ENCODE measurements around the gene SGCD. TPM values are rescaled to one million over a fixed set of nuclear protein-coding genes. Genes with fewer than 3 reads are reported as not detected.

SGCD gene
- total RNA-seq, 1 experiment from 2014 or later: not detected

DNA sequence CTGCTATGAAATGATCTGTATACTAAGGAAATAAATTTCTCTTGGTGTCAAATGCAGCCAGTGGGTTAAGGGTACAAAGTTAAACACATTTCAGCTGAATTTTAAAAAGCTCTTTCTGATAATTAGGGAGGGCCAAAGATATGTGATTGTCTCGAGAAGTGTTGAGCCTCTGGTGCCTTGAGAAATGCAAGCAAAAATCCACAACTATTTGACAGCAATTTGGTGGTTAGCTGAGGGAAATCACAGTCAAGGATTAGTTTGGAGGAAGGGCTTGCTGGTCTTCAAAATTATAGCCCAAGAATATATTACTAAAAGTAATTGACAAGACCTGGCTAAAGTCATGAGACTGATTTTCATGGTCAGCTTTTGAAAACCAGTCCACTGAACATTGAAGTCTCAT, 267.4 kb downstream of the SGCD start:
- POLR2A ChIA-PET: no interaction called here

More for the DNA sequence above, 267.4 kb downstream of the SGCD start:
- no peak overlapping the region for H3K9ac ChIP-seq (ENCODE audit: low read length)
- no peak for DNase-seq (ENCODE audit: low read depth, low spot score)
- no peak overlapping the region for H3K4me3 ChIP-seq (replicated peaks in 1 of 2; ENCODE audit: low read depth in 1 of 2, low read length in 2 of 2)
- H3K27ac ChIP-seq (ENCODE audit: low read depth, low read length): no peak overlapping the region
- H3K4me2 ChIP-seq (ENCODE audit: low read length): no peak overlapping the region
- no peaks in the 10 kb centered on the region for H3K79me2 ChIP-seq (ENCODE audit: insufficient read depth, low read length)
- TF ChIP-seq ZFX (IDR thresholded peaks at IDR 0.05): no peak
- TF ChIP-seq, protein P1, sequence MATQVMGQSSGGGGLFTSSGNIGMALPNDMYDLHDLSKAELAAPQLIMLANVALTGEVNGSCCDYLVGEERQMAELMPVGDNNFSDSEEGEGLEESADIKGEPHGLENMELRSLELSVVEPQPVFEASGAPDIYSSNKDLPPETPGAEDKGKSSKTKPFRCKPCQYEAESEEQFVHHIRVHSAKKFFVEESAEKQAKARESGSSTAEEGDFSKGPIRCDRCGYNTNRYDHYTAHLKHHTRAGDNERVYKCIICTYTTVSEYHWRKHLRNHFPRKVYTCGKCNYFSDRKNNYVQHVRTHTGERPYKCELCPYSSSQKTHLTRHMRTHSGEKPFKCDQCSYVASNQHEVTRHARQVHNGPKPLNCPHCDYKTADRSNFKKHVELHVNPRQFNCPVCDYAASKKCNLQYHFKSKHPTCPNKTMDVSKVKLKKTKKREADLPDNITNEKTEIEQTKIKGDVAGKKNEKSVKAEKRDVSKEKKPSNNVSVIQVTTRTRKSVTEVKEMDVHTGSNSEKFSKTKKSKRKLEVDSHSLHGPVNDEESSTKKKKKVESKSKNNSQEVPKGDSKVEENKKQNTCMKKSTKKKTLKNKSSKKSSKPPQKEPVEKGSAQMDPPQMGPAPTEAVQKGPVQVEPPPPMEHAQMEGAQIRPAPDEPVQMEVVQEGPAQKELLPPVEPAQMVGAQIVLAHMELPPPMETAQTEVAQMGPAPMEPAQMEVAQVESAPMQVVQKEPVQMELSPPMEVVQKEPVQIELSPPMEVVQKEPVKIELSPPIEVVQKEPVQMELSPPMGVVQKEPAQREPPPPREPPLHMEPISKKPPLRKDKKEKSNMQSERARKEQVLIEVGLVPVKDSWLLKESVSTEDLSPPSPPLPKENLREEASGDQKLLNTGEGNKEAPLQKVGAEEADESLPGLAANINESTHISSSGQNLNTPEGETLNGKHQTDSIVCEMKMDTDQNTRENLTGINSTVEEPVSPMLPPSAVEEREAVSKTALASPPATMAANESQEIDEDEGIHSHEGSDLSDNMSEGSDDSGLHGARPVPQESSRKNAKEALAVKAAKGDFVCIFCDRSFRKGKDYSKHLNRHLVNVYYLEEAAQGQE (IDR thresholded peaks at IDR 0.05; ENCODE audit: low read depth): no peak
- TF ChIP-seq YY1 (IDR thresholded peaks at IDR 0.05; ENCODE audit: extremely low read depth, insufficient replicate concordance, low read depth, low read length): no peak
- no peak for TF ChIP-seq POLR2A (IDR thresholded peaks at IDR 0.05; ENCODE audit: borderline replicate concordance, extremely low read depth, insufficient read depth, insufficient read length)
- no peak for TF ChIP-seq RAD21 (IDR thresholded peaks at IDR 0.05; ENCODE audit: low read depth)
- TF ChIP-seq FOSL1 (IDR thresholded peaks at IDR 0.05; ENCODE audit: low read depth): no peak
- TF ChIP-seq, protein P2, sequence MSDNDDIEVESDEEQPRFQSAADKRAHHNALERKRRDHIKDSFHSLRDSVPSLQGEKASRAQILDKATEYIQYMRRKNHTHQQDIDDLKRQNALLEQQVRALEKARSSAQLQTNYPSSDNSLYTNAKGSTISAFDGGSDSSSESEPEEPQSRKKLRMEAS (IDR thresholded peaks at IDR 0.05): no peak
- no peak for TF ChIP-seq JUND (IDR thresholded peaks at IDR 0.05)
- TF ChIP-seq ELF1 (IDR thresholded peaks at IDR 0.05; ENCODE audit: borderline replicate concordance, low read depth): no peak
- TF ChIP-seq, protein P3, sequence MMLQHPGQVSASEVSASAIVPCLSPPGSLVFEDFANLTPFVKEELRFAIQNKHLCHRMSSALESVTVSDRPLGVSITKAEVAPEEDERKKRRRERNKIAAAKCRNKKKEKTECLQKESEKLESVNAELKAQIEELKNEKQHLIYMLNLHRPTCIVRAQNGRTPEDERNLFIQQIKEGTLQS (IDR thresholded peaks at IDR 0.05): no peak
- TF ChIP-seq SRF (IDR thresholded peaks at IDR 0.05; ENCODE audit: low read depth): no peak
- no peak for TF ChIP-seq EZH2 (IDR thresholded peaks at IDR 0.05)
- H3K36me3 ChIP-seq (ENCODE audit: control insufficient read depth in 1 of 2, insufficient read depth in 2 of 2, low read length in 2 of 2): no peaks in the 10 kb centered on the region
- intact Hi-C loops (cut with micrococcal nuclease): no loop called here
- H3K9me3 ChIP-seq (ENCODE audit: control insufficient read depth in 1 of 2, insufficient read depth in 1 of 2, low read depth in 1 of 2, low read length in 2 of 2): peaks cover 0 to 3% of the 10 kb centered on the region in 2 experiments; a peak in 2 of 4 replicates
- H3K4me1 ChIP-seq (ENCODE audit: control insufficient read depth in 1 of 2, insufficient read depth in 2 of 2, low read length in 2 of 2): no peaks in the 10 kb centered on the region
- H3K9me2 ChIP-seq (ENCODE audit: insufficient read depth): no peaks in the 10 kb centered on the region
- CTCF ChIA-PET: no interaction called here
- no peak overlapping the region for H2AFZ ChIP-seq (ENCODE audit: low read depth, low read length, poor library complexity, severe bottlenecking)
- ATAC-seq: no peak
- no peaks in the 10 kb centered on the region for H3K27me3 ChIP-seq (ENCODE audit: insufficient read depth, low read length)
- no TSS peak for BruUV-seq (replicated peaks)
- H4K20me1 ChIP-seq (ENCODE audit: insufficient read depth): no peaks in the 10 kb centered on the region
- RAD21 ChIA-PET (ENCODE audit: low non-redundant PET in 1 of 2, low total read pairs in 2 of 2, uncharacterized antibody in 2 of 2, unreplicated experiment in 2 of 2): no interaction called here

Measured in HCT116 (cell line).